GM12892 (cell line): Measurements from ENCODE around the gene TMEM229B.

ENCODE experiments used
- DNase-seq: peaks from one replicate; pipeline ENCODE4 v3.0.0; 2011; ENCODE audit not compliant: insufficient read length
- FAIRE-seq: peaks from 2 replicates; lab custom pipeline; 2011; peaks lifted over from hg19 to GRCh38; lab: Jason Lieb, UNC
- POLR2A ChIP-seq: IDR thresholded peaks from 2 replicates; pipeline ENCODE4 v1.6.1; 2011; ENCODE audit warnings: low read depth, low read length, control low read depth
- POLR2AphosphoS5 ChIP-seq: IDR thresholded peaks from 2 replicates; pipeline ENCODE4 v1.6.1; 2011; ENCODE audit warnings: low read depth, low read length, control low read depth
- TAF1 ChIP-seq: IDR thresholded peaks from 2 replicates; pipeline ENCODE4 v1.6.1; 2011; ENCODE audit warnings: low read depth, mild to moderate bottlenecking, control low read depth, low read length, borderline replicate concordance

TMEM229B gene

GRCh38 chr14:67477926-67478799 lies 10.4 kb downstream of the TMEM229B start:
- FAIRE-seq = no peak
- no peak for DNase-seq
- no peak for TF ChIP-seq POLR2A

DNA sequence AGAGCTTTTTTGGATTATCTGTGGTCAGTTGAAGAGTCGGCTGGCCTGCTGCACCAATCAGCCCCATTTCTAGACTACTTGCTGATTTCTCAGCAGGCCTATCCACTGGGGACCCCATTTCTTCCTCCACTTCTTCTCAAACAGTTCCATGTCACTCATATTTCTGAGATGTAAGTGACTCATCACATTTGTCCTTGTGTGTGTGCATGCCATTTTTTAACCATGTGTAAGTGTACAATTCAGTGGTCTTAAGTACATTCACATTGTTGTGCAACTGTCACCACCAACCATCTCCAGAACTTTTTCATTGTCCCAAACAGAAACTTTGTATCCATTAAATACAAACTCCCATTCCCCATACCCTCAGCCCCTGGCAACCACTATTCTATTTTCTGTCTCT lies 14.2 kb downstream of the TMEM229B start:
- FAIRE-seq (no peak), DNase-seq (no peak)
- TF ChIP-seq POLR2AphosphoS5 (no peak), TAF1 (no peak), POLR2A (no peak)

DNA sequence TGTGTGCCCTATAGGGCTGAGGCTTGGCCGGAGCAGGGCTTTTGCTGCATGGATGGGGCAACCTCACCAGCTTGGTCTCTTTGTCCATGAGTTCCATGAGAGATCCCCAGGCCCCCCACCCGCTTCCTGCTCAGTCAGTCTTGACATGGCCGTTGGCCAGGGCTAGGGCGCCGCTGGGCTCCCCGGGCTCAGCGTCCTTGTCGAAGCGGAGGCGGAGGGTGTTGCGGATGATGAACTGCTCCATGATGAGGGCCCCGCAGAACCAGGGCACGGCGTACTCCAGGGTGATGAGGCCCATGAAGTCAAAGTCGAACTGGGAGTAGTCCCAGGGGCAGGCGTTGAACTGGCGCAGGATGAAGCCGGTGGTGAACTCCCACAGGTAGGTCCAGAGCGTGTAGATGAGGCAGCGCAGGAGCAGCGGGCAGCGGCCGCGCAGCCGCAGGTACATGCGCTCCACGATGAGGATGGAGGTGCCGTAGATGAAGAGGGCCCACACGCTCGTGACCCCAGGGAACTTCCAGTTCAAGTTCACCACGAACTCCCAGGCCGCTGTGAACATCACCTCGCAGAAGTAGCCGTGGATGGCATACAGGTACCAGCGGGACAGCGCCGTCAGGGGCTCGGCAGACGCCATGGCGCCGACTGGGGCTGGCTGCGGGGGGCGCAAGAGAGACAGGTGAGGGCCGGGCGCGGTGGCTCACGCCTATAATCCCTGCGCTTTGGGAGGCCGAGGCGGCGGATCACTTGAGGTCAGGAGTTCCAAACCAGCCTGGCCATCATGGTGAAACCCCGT lies 15.0 kb downstream of the TMEM229B start:
- DNase-seq = no peak
- FAIRE-seq = no peak
- TF ChIP-seq TAF1 (no peak), POLR2A (no peak), POLR2AphosphoS5 (no peak)

DNA sequence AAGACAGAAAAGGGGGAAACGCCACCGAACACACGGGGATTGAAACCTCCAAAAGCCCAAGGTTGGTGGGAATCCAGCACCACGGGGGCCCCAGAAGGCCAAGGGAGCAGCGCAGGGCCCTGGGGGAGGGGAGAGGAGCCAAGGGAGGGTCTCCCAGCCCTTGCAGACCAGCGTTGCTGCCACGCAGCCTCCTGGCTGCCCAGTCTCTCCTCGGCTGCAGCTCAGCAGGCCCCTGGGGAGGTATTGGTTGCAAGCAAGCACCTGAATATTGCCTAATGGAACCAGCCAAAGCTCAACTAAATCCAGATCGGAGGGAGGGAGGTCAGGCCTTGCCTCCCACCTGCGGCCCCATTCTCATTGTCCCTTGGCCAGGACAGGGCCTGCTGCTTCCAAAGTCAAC lies 15.8 kb downstream of the TMEM229B start:
- DNase-seq (no peak), FAIRE-seq (no peak)
- TF ChIP-seq TAF1 = no peak
- TF ChIP-seq POLR2AphosphoS5 = no peak

- DNase-seq = no peak
- no peak for FAIRE-seq
- TF ChIP-seq TAF1 (no peak), POLR2A (no peak), POLR2AphosphoS5 (no peak)
Observed at GRCh38 chr14:67469954-67470353, 18.6 kb downstream of the TMEM229B start.

DNA sequence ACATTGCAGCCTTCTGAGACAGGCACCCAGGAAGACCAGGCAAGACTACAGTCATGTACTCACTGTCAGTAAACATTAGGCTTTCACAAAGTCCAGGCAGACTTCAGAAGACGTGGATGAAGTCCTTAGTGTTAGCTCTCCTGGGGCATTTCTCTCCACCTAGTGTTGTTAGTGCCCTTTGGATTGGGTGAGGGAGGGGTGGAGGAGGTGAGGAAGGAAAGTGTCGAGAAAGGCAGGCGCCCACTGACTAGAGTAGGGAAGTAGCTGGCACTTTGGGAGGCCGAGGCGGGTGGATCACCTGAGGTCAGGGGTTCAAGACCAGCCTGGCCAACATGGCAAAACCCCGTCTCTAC lies 20.2 kb downstream of the TMEM229B start:
- no peak for TF ChIP-seq POLR2A
- TF ChIP-seq TAF1 = no peak
- TF ChIP-seq POLR2AphosphoS5 = no peak
- FAIRE-seq = no peak
- DNase-seq = no peak

DNA sequence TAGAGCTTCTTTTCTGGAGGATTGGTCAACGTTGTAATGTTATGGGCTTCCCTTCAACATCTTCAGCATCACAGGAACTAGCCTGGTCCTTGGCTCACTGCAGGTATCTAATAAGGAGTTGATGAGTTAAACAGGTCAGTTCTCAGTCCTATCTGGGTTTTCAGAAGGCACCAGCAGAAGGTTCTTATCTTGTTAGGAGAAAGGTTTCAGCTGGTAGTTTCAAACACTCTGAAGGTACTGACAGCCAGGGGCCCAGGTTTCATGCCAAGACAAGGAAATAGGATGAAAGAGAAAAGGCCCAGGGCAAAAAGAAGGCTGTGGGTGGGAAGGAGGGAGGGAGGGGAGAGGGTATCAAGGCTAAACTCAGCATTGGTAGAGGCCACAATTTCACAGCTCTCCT lies 21.4 kb downstream of the TMEM229B start:
- FAIRE-seq = no peak
- DNase-seq = no peak
- TF ChIP-seq POLR2A (no peak), TAF1 (no peak), POLR2AphosphoS5 (no peak)

DNA sequence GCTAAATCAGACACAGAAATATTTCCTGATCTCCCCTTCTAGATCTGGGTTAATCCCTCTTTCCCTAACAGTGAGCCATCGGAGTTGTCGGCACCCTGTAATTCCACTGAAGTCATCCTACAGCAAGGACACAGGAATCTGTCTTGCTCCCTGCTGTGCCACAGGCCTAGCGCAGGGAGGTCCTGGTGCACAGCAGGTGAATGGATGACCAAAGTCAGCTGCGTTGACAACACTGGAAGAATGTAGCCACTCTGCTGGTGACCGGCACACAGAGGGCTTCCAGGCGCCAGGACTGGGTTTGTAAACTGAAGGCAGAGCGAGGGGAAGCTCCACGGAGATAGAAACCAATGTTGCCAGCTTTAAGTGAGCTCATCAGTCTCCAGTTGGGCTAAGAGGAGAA lies 23.6 kb downstream of the TMEM229B start:
- DNase-seq (no peak), FAIRE-seq (no peak)
- TF ChIP-seq POLR2A = no peak
- TF ChIP-seq POLR2AphosphoS5 = no peak
- TF ChIP-seq TAF1 = no peak

GRCh38 chr14:67464377-67464776 lies 24.1 kb downstream of the TMEM229B start:
- FAIRE-seq (no peak), DNase-seq (no peak)
- no peak for TF ChIP-seq TAF1
- TF ChIP-seq POLR2AphosphoS5 = no peak
- no peak for TF ChIP-seq POLR2A

GRCh38 chr14:67463900-67464299 lies 24.6 kb downstream of the TMEM229B start:
- DNase-seq (no peak), FAIRE-seq (no peak)

GRCh38 chr14:67461996-67462395 lies 26.5 kb downstream of the TMEM229B start:
- no peak for FAIRE-seq
- no peak for DNase-seq
- no peak for TF ChIP-seq POLR2AphosphoS5
- no peak for TF ChIP-seq POLR2A
- TF ChIP-seq TAF1 = no peak

More at GRCh38 chr14:67463900-67464299, 24.6 kb downstream of the TMEM229B start:
- TF ChIP-seq POLR2A = no peak
- no peak for TF ChIP-seq POLR2AphosphoS5
- TF ChIP-seq TAF1 = no peak

DNA sequence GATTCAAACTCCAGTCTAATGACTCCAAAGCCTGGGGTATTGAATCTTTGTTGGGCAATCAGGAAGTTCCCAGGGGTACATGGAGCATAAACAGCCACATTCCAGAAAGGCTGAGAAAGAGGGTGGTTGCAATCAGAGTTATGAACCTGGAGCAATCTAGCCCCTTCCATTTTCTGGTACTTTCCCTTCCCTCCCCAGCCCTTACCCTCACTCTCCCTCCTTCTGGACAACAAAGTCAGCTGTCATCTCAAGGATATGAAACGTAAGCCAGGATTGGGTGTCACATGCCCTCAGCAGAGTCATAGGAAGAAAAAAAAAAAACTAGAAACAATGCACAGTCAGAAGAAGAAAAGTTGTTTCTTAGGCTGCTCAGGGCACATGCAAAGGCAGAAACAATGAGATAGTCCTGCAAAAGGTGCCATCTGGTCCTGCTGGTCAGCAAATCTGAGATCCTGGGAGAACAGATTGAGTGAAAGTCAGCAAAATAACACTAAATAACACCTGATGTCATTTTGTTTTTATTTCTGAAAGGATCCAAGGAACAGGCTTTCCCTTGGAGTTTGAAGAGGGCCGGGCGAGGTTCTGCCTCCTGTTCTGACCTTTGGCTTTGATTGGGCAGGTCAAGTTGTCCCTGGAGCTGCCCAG lies 27.1 kb downstream of the TMEM229B start:
- DNase-seq = no peak
- no peak for TF ChIP-seq TAF1
- TF ChIP-seq POLR2A = no peak
- no peak for TF ChIP-seq POLR2AphosphoS5
- FAIRE-seq = no peak
